ENCODE measurements around the gene WWP2. TPM values are rescaled to one million over a fixed set of nuclear protein-coding genes. Genes with fewer than 3 reads are reported as not detected.
A peak's percentile ranks its signal among the peaks of the same experiment; 100 is the strongest.

Gene WWP2
- polyA plus RNA-seq, 3 donors, result 29.6 to 54.4 (median 46.0) TPM

GRCh38 chr16:69839240-69839688 is 77.1 kb downstream of the WWP2 start:
- no peak overlapping the region for H3K4me2 ChIP-seq (replicated peaks; ENCODE audit: extremely low read depth, low read length, poor library complexity, severe bottlenecking)
- DNase-seq, result no peak
- H3K9me3 Mint-ChIP-seq, result no peaks in the 10 kb centered on the region
- H3K4me3 ChIP-seq (replicated peaks in 1 of 3; ENCODE audit: low read depth in 2 of 3, low read length in 3 of 3), result no peak overlapping the region
- H3K4me3 Mint-ChIP-seq, result no peak overlapping the region
- H3K27ac Mint-ChIP-seq, result no peak overlapping the region
- H3K36me3 Mint-ChIP-seq, result peaks cover 63 to 70% of the 10 kb centered on the region in 2 donors
- no peaks in the 10 kb centered on the region for H3K27me3 ChIP-seq (ENCODE audit: control insufficient read depth in 2 of 2, insufficient read depth in 2 of 2, low read length in 2 of 2)
- peaks cover 69 to 89% of the 10 kb centered on the region in 2 donors for H3K36me3 ChIP-seq (replicated peaks in 1 of 2; ENCODE audit: control insufficient read depth in 1 of 2, insufficient read depth in 2 of 2, low read length in 2 of 2)
- H3K9ac ChIP-seq (ENCODE audit: insufficient read depth, low read length, poor library complexity, severe bottlenecking), result no peak overlapping the region
- intact Hi-C loops (cut with micrococcal nuclease), result no loop called here
- peaks cover under 1% of the 10 kb centered on the region for H3K4me1 Mint-ChIP-seq
- no peaks in the 10 kb centered on the region for H3K79me2 ChIP-seq (ENCODE audit: insufficient read depth, low read length)
- WGBS (ENCODE audit: insufficient coverage), result no CpG with 5 or more reads among the region's 2 CpGs
- H3K4me1 ChIP-seq (ENCODE audit: control insufficient read depth in 1 of 2, insufficient read depth in 2 of 2, low read length in 2 of 2), result no peaks in the 10 kb centered on the region
- H2AFZ ChIP-seq (ENCODE audit: insufficient read depth, low read depth, low read length, poor library complexity, severe bottlenecking), result no peak overlapping the region
- peaks cover 0 to 2% (median 0%) of the 10 kb centered on the region in 3 donors for H3K27me3 Mint-ChIP-seq (ENCODE audit: low read depth in 3 of 3)
- TF ChIP-seq CTCF (IDR thresholded peaks at IDR 0.05), result no peak
- H3K9me3 ChIP-seq (replicated peaks in 1 of 2; ENCODE audit: control insufficient read depth in 1 of 2, insufficient read depth in 1 of 2, low read length in 2 of 2), result no peaks in the 10 kb centered on the region
- no peak overlapping the region for H3K27ac ChIP-seq (ENCODE audit: low read depth in 1 of 2, low read length in 2 of 2)
- peaks cover 41% of the 10 kb centered on the region for H4K20me1 ChIP-seq (ENCODE audit: insufficient read depth, low read length)

- H4K20me1 ChIP-seq (ENCODE audit: insufficient read depth, low read length), result peaks cover 40% of the 10 kb centered on the region
- no peak overlapping the region for H2AFZ ChIP-seq (ENCODE audit: insufficient read depth, low read depth, low read length, poor library complexity, severe bottlenecking)
- H3K4me1 ChIP-seq (ENCODE audit: control insufficient read depth in 1 of 2, insufficient read depth in 2 of 2, low read length in 2 of 2), result no peaks in the 10 kb centered on the region
- intact Hi-C loops (cut with micrococcal nuclease), result no loop called here
- no peak overlapping the region for H3K9ac ChIP-seq (ENCODE audit: insufficient read depth, low read length, poor library complexity, severe bottlenecking)
- no peaks in the 10 kb centered on the region for H3K9me3 Mint-ChIP-seq
- H3K4me3 ChIP-seq (replicated peaks in 1 of 3; ENCODE audit: low read depth in 2 of 3, low read length in 3 of 3), result no peak overlapping the region
- no peak for DNase-seq
- no peak overlapping the region for H3K4me3 Mint-ChIP-seq
- H3K27me3 ChIP-seq (ENCODE audit: control insufficient read depth in 2 of 2, insufficient read depth in 2 of 2, low read length in 2 of 2), result no peaks in the 10 kb centered on the region
- H3K36me3 ChIP-seq (replicated peaks in 1 of 2; ENCODE audit: control insufficient read depth in 1 of 2, insufficient read depth in 2 of 2, low read length in 2 of 2), result peaks cover 75 to 92% of the 10 kb centered on the region in 2 donors
- peak overlapping the region in 1 of 7 donors; percentile 37 for H3K27ac Mint-ChIP-seq
- no peak for TF ChIP-seq CTCF (IDR thresholded peaks at IDR 0.05)
- H3K4me2 ChIP-seq (replicated peaks; ENCODE audit: extremely low read depth, low read length, poor library complexity, severe bottlenecking), result no peak overlapping the region
- H3K4me1 Mint-ChIP-seq, result no peaks in the 10 kb centered on the region
- no peaks in the 10 kb centered on the region for H3K27me3 Mint-ChIP-seq (ENCODE audit: low read depth in 3 of 3)
- H3K27ac ChIP-seq (ENCODE audit: low read depth in 1 of 2, low read length in 2 of 2), result no peak overlapping the region
- 84% methylated on average over 7 of the region's 10 CpGs for WGBS (ENCODE audit: insufficient coverage)
- no peaks in the 10 kb centered on the region for H3K9me3 ChIP-seq (replicated peaks in 1 of 2; ENCODE audit: control insufficient read depth in 1 of 2, insufficient read depth in 1 of 2, low read length in 2 of 2)
- H3K36me3 Mint-ChIP-seq, result peaks cover 68 to 75% of the 10 kb centered on the region in 2 donors
- H3K79me2 ChIP-seq (ENCODE audit: insufficient read depth, low read length), result no peaks in the 10 kb centered on the region
Measured at GRCh38 chr16:69839798-69840409, 77.8 kb downstream of the WWP2 start.
